Naive thymus-derived CD4-positive, alpha-beta T cell (primary cell): ENCODE results near the gene RGS17. TPM values are rescaled to one million over a fixed set of nuclear protein-coding genes. Genes with fewer than 3 reads are reported as not detected.

Source experiments
- ATAC-seq: fragments of 150-1000 bp; cut with Tn5 transposase; 2 replicates; pipeline ENCODE4 v1.10.0; 2021; ENCODE audit warnings: mild to moderate bottlenecking, moderate library complexity
- CTCF ChIA-PET: fragments of 350-600 bp; sonication (Branson Sonifier 250); formaldehyde crosslinking; loops from one replicate; lab custom pipeline; 2021; ENCODE audit warnings: antibody characterized with exemption; lab: Charles Lee
- POLR2A ChIA-PET: fragments of 350-600 bp; sonication (Branson Sonifier 250); formaldehyde crosslinking; loops from one replicate; lab custom pipeline; 2021; ENCODE audit warnings: antibody characterized with exemption, inconsistent platforms; lab: Charles Lee
- DNase-seq, 9 donors: peaks; one replicate each; pipeline versions ENCODE4 v3.0.0 to v3.0.0-alpha.2; 2020 to 2022; ENCODE audit warnings: mixed read lengths in 1 of 9
- H3K27ac ChIP-seq: one replicate; pipeline ENCODE4 v1.7.0; 2013; ENCODE audit warnings: mild to moderate bottlenecking, low read depth, low read length, moderate library complexity
- H3K27me3 ChIP-seq, 2 donors: one replicate each; pipeline ENCODE4 v1.7.0; 2013; ENCODE audit warnings: low read length in 2 of 2, mild to moderate bottlenecking in 2 of 2, moderate library complexity in 2 of 2; ENCODE audit not compliant: control insufficient read depth in 2 of 2, insufficient read depth in 2 of 2
- H3K36me3 ChIP-seq, 3 experiments: 1 replicate in 2 of 3; 2 replicates in 1 of 3; pipeline ENCODE4 v1.7.0; 2013; ENCODE audit warnings: low read length in 3 of 3, mild to moderate bottlenecking in 3 of 3, moderate library complexity in 1 of 3; ENCODE audit not compliant: insufficient read depth in 3 of 3, control insufficient read depth in 2 of 3
- H3K4me1 ChIP-seq, 2 donors: one replicate each; pipeline ENCODE4 v1.7.0; 2013; ENCODE audit warnings: low read length in 2 of 2, mild to moderate bottlenecking in 2 of 2, moderate library complexity in 1 of 2; ENCODE audit not compliant: control insufficient read depth in 2 of 2, insufficient read depth in 2 of 2
- H3K4me3 ChIP-seq: 2 replicates; pipeline ENCODE4 v1.7.0; 2013; ENCODE audit warnings: mild to moderate bottlenecking, low read length
- H3K9me3 ChIP-seq, 3 experiments: 1 replicate in 2 of 3; 2 replicates in 1 of 3; pipeline ENCODE4 v1.7.0; 2013; ENCODE audit warnings: low read length in 3 of 3; ENCODE audit not compliant: control insufficient read depth in 2 of 3
- H3K27ac Mint-ChIP-seq, 9 donors: one replicate each; pipeline ENCODE4 v1.8.0; 2020 to 2022; ENCODE audit warnings: mixed read lengths in 9 of 9, mild to moderate bottlenecking in 8 of 9, moderate library complexity in 5 of 9, inconsistent platforms in 2 of 9
- H3K27me3 Mint-ChIP-seq, 5 donors: one replicate each; pipeline ENCODE4 v1.8.0; 2021 to 2022; ENCODE audit warnings: mixed read lengths in 5 of 5, mild to moderate bottlenecking in 1 of 5
- H3K36me3 Mint-ChIP-seq, 5 donors: one replicate each; pipeline ENCODE4 v1.8.0; 2020 to 2022; ENCODE audit warnings: mixed read lengths in 5 of 5, mild to moderate bottlenecking in 3 of 5, inconsistent platforms in 1 of 5
- H3K4me1 Mint-ChIP-seq, 7 donors: one replicate each; pipeline ENCODE4 v1.8.0; 2020 to 2022; ENCODE audit warnings: mixed read lengths in 7 of 7, mild to moderate bottlenecking in 3 of 7, inconsistent platforms in 1 of 7
- H3K4me3 Mint-ChIP-seq, 10 donors: one replicate each; pipeline ENCODE4 v1.8.0; 2020 to 2022; ENCODE audit warnings: mild to moderate bottlenecking in 10 of 10, mixed read lengths in 10 of 10, moderate library complexity in 6 of 10, inconsistent platforms in 2 of 10
- H3K9me3 Mint-ChIP-seq, 11 donors: one replicate each; pipeline ENCODE4 v1.8.0; 2020 to 2022; ENCODE audit warnings: mixed read lengths in 11 of 11, mild to moderate bottlenecking in 4 of 11, inconsistent platforms in 1 of 11, moderate library complexity in 1 of 11
- intact Hi-C, 2 donors: fragments of 100-400 bp; cut with micrococcal nuclease; formaldehyde crosslinking; loops; one replicate each; pipeline ENCODE4 v1.15.1; 2023
- polyA plus RNA-seq, 2 donors: library from polyadenylated mRNA; unstranded; fragments of 300-500 nt; fragmentation: Illumina TruSeq; gene quantifications; one replicate each; pipeline ENCODE4 v1.2.3, GENCODE V29; 2021
- total RNA-seq, 6 experiments: library from RNA in 5 of 6; stranded (reverse) in 5 of 6; gene quantifications; 1 replicate in 5 of 6; 2 replicates in 1 of 6; pipeline ENCODE4 v1.2.3 and lab custom pipeline; 2021 to 2026

RGS17 gene
- total and polyA plus RNA-seq, 7 experiments from 2014 or later: 0.39 TPM; not detected in 6

DNA sequence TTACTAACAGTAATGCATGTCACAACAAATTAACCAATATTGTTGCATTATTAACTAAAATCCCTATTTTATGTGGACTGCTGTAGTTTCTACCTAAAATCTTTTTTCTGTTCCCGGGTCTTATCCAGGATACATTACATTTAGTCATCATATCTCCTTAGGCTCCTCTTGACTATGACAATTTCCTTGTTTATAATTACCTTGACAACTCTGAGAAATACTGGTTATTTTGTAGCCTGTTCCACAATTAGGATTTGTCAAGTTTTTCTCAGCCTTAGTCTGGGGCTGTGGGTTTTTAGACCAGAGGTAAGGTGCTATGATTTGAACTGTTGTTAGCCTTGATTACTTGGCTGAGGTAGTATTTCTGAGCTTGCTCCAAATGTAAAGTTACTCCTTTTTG is 152.0 kb downstream of the RGS17 start:
- Mint-ChIP-seq H3K4me1 (peaks cover 32 to 64% (median 44%) of the 10 kb centered on the region in 7 donors), H3K27ac (peak overlapping the region in 1 of 9 donors; percentile 31)
- intact Hi-C loops: loop anchor here in 1 of 2 donors (10.0 kb wide), 1 partner anchor 794 kb away; no protein-coding TSS in a partner anchor

GRCh38 chr6:152978058-152978457 is 153.0 kb downstream of the RGS17 start:
- peak overlapping the region in 1 of 10 donors; percentile 45 for H3K4me3 Mint-ChIP-seq
- ChIA-PET CTCF (no interaction called here), POLR2A (no interaction called here)
- Histone ChIP-seq H3K4me1 (peaks cover 5 to 7% of the 10 kb centered on the region in 2 donors), H3K9me3 (no peaks in the 10 kb centered on the region), H3K27me3 (no peaks in the 10 kb centered on the region), H3K4me3 (no peak overlapping the region), H3K27ac (no peak overlapping the region), H3K36me3 (peaks cover 0 to 20% (median 0%) of the 10 kb centered on the region in 3 experiments)
- H3K27ac Mint-ChIP-seq: no peak overlapping the region
- ATAC-seq (no peak), DNase-seq (no peak)
- H3K9me3 Mint-ChIP-seq: peaks cover 0 to 9% (median 0%) of the 10 kb centered on the region in 11 donors
- peaks cover 6 to 42% (median 35%) of the 10 kb centered on the region in 5 donors for H3K36me3 Mint-ChIP-seq
- intact Hi-C loops: loop anchor here in 1 of 2 donors (10.0 kb wide), 1 partner anchor 793 kb away; no protein-coding TSS in a partner anchor
- no peaks in the 10 kb centered on the region for H3K27me3 Mint-ChIP-seq
- H3K4me1 Mint-ChIP-seq: peaks cover 34 to 73% (median 44%) of the 10 kb centered on the region in 7 donors

More for the DNA sequence above, 152.0 kb downstream of the RGS17 start:
- no peak overlapping the region for H3K27ac ChIP-seq
- H3K27me3 ChIP-seq: no peaks in the 10 kb centered on the region
- no peak overlapping the region for H3K4me3 ChIP-seq
- ChIA-PET POLR2A (interaction anchor here (0.5 kb wide), 1 partner anchor 31 kb away, joined by 5 read pairs; no protein-coding TSS in a partner anchor), CTCF (interaction anchor here (0.7 kb wide), 1 partner anchor 25 kb away, joined by 3 read pairs; no protein-coding TSS in a partner anchor)
- no peaks in the 10 kb centered on the region for H3K9me3 ChIP-seq
- Mint-ChIP-seq H3K4me3 (peak overlapping the region in 1 of 10 donors; percentile 63), H3K9me3 (peaks cover 0 to 11% (median 0%) of the 10 kb centered on the region in 11 donors), H3K27me3 (no peaks in the 10 kb centered on the region), H3K36me3 (peaks cover 6 to 32% (median 26%) of the 10 kb centered on the region in 5 donors)
- no peak for ATAC-seq
- H3K36me3 ChIP-seq: peaks cover 0 to 14% (median 0%) of the 10 kb centered on the region in 3 experiments
- peaks cover 5 to 9% of the 10 kb centered on the region in 2 donors for H3K4me1 ChIP-seq
- no peak for DNase-seq

GRCh38 chr6:152977556-152977955 is 153.5 kb downstream of the RGS17 start:
- Mint-ChIP-seq H3K27me3 (no peaks in the 10 kb centered on the region), H3K4me1 (peaks cover 34 to 76% (median 43%) of the 10 kb centered on the region in 7 donors), H3K9me3 (peaks cover 0 to 9% (median 0%) of the 10 kb centered on the region in 11 donors), H3K27ac (peak overlapping the region in 1 of 9 donors; percentile 65), H3K36me3 (peaks cover 6 to 47% (median 40%) of the 10 kb centered on the region in 5 donors), H3K4me3 (peak overlapping the region in 1 of 10 donors; percentile 23)
- ATAC-seq (no peak), DNase-seq (no peak)
- H3K4me1 ChIP-seq: peaks cover 5 to 7% of the 10 kb centered on the region in 2 donors
- POLR2A ChIA-PET: no interaction called here
- no peaks in the 10 kb centered on the region for H3K9me3 ChIP-seq
- H3K27ac ChIP-seq: no peak overlapping the region
- CTCF ChIA-PET: interaction anchor here (0.6 kb wide), 1 partner anchor 19 kb away, joined by 3 read pairs; no protein-coding TSS in a partner anchor
- no peaks in the 10 kb centered on the region for H3K27me3 ChIP-seq
- intact Hi-C loops: loop anchor here in 1 of 2 donors (10.0 kb wide), 1 partner anchor 793 kb away; no protein-coding TSS in a partner anchor
- peaks cover 0 to 25% (median 3%) of the 10 kb centered on the region in 3 experiments for H3K36me3 ChIP-seq
- H3K4me3 ChIP-seq: no peak overlapping the region

GRCh38 chr6:152976749-152977148 is 154.3 kb downstream of the RGS17 start:
- DNase-seq (no peak), ATAC-seq (no peak)
- peak overlapping the region in 1 of 10 donors; percentile 24 for H3K4me3 Mint-ChIP-seq
- Histone ChIP-seq H3K27ac (no peak overlapping the region), H3K36me3 (peaks cover 0 to 33% (median 10%) of the 10 kb centered on the region in 3 experiments), H3K27me3 (no peaks in the 10 kb centered on the region), H3K4me3 (no peak overlapping the region), H3K9me3 (no peaks in the 10 kb centered on the region), H3K4me1 (peaks cover under 1 to 5% of the 10 kb centered on the region in 2 donors)
- POLR2A ChIA-PET: no interaction called here
- H3K36me3 Mint-ChIP-seq: peaks cover 6 to 53% (median 48%) of the 10 kb centered on the region in 5 donors
- H3K27ac Mint-ChIP-seq: peak overlapping the region in 2 of 9 donors; percentile 59 to 65
- CTCF ChIA-PET: no interaction called here
- intact Hi-C loops: loop anchor here in 1 of 2 donors (10.0 kb wide), 1 partner anchor 792 kb away; no protein-coding TSS in a partner anchor
- H3K27me3 Mint-ChIP-seq: no peaks in the 10 kb centered on the region
- peaks cover 0 to 9% (median 0%) of the 10 kb centered on the region in 11 donors for H3K9me3 Mint-ChIP-seq
- peaks cover 29 to 76% (median 40%) of the 10 kb centered on the region in 7 donors for H3K4me1 Mint-ChIP-seq

- no peak overlapping the region for H3K27ac ChIP-seq
- peaks cover 21 to 65% (median 29%) of the 10 kb centered on the region in 7 donors for H3K4me1 Mint-ChIP-seq
- CTCF ChIA-PET: no interaction called here
Observed at GRCh38 chr6:152975204-152975915, 155.7 kb downstream of the RGS17 start.

GRCh38 chr6:152973916-152974315 is 157.2 kb downstream of the RGS17 start:
- Mint-ChIP-seq H3K36me3 (peaks cover 24 to 77% (median 70%) of the 10 kb centered on the region in 5 donors), H3K4me1 (peaks cover 17 to 53% (median 23%) of the 10 kb centered on the region in 7 donors), H3K4me3 (peak overlapping the region in 2 of 10 donors; percentile 8 to 60), H3K27me3 (no peaks in the 10 kb centered on the region), H3K27ac (peak overlapping the region in 1 of 9 donors; percentile 46), H3K9me3 (peaks cover 7 to 32% (median 12%) of the 10 kb centered on the region in 11 donors)
- ChIA-PET POLR2A (no interaction called here), CTCF (interaction anchor here (1.3 kb wide), 1 partner anchor 26 kb away, joined by 4 read pairs; no protein-coding TSS in a partner anchor)
- no peak overlapping the region for H3K4me3 ChIP-seq
- H3K4me1 ChIP-seq: peaks cover 0 to 5% of the 10 kb centered on the region in 2 donors
- no peak overlapping the region for H3K27ac ChIP-seq
- ATAC-seq: peak; percentile 18
- peaks cover 0 to 57% (median 17%) of the 10 kb centered on the region in 3 experiments for H3K36me3 ChIP-seq
- peaks cover 0 to 11% (median 0%) of the 10 kb centered on the region in 3 experiments for H3K9me3 ChIP-seq
- intact Hi-C loops: loop anchor here (5.0 to 10.0 kb wide), 2 partner anchors 33 to 789 kb away; no protein-coding TSS in a partner anchor
- no peaks in the 10 kb centered on the region for H3K27me3 ChIP-seq
- DNase-seq: no peak

More at GRCh38 chr6:152975204-152975915, 155.7 kb downstream of the RGS17 start:
- no peaks in the 10 kb centered on the region for H3K27me3 Mint-ChIP-seq
- H3K27me3 ChIP-seq: no peaks in the 10 kb centered on the region
- peaks cover 0 to 18% (median 5%) of the 10 kb centered on the region in 11 donors for H3K9me3 Mint-ChIP-seq
- peaks cover 14 to 63% (median 59%) of the 10 kb centered on the region in 5 donors for H3K36me3 Mint-ChIP-seq
- peaks cover 0 to 46% (median 17%) of the 10 kb centered on the region in 3 experiments for H3K36me3 ChIP-seq
- peak overlapping the region in 1 of 9 donors; percentile 76 for H3K27ac Mint-ChIP-seq
- no peak for DNase-seq
- ATAC-seq: peak; percentile 90
- H3K4me3 ChIP-seq: no peak overlapping the region
- intact Hi-C loops: loop anchor here in 1 of 2 donors (10.0 kb wide), 1 partner anchor 791 kb away; no protein-coding TSS in a partner anchor
- H3K9me3 ChIP-seq: no peaks in the 10 kb centered on the region
- POLR2A ChIA-PET: interaction anchor here (0.6 kb wide), 1 partner anchor 20 kb away, joined by 3 read pairs; no protein-coding TSS in a partner anchor
- peaks cover 0 to 5% of the 10 kb centered on the region in 2 donors for H3K4me1 ChIP-seq
- H3K4me3 Mint-ChIP-seq: peak overlapping the region in 2 of 10 donors; percentile 22 to 73
